ENCODE measurements around the gene NRXN2.
"Not testable (repeated sequence)": the region's sequence is repeated elsewhere in the genome, so short reads cannot be mapped to it uniquely, and the experiment has no call there.

DNA sequence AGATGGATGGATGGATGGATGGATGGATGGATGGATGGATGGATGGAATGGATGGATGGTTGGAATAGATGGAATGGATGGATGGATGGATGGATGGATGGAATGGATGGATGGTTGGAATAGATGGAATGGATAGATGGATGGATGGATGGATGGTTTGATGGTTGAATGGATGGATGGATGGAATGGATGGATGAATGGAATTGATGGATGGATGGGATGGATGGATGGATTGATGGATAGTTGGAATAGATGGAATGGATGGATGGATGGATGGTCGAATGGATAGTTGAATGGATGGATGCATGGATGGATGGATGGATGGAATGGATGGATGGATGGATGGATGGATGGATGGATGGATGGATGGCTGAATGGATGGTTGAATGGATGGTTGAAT is 127.1 kb downstream of the NRXN2 start:
- TF ChIP-seq, protein P1, sequence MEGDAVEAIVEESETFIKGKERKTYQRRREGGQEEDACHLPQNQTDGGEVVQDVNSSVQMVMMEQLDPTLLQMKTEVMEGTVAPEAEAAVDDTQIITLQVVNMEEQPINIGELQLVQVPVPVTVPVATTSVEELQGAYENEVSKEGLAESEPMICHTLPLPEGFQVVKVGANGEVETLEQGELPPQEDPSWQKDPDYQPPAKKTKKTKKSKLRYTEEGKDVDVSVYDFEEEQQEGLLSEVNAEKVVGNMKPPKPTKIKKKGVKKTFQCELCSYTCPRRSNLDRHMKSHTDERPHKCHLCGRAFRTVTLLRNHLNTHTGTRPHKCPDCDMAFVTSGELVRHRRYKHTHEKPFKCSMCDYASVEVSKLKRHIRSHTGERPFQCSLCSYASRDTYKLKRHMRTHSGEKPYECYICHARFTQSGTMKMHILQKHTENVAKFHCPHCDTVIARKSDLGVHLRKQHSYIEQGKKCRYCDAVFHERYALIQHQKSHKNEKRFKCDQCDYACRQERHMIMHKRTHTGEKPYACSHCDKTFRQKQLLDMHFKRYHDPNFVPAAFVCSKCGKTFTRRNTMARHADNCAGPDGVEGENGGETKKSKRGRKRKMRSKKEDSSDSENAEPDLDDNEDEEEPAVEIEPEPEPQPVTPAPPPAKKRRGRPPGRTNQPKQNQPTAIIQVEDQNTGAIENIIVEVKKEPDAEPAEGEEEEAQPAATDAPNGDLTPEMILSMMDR (IDR thresholded peaks at IDR 0.05), result not testable (repeated sequence)
- TF ChIP-seq POLR2A (IDR thresholded peaks at IDR 0.05), result not testable (repeated sequence)
